DND-41 (cell line): Measurements from ENCODE around the gene MAPKBP1.

Source experiments
- EZH2 ChIP-seq: IDR thresholded peaks from 3 replicates; pipeline ENCODE4 v1.6.1; 2012; ENCODE audit warnings: borderline replicate concordance, low read depth, mild to moderate bottlenecking, moderate library complexity, low read length, inconsistent platforms; ENCODE audit not compliant: severe bottlenecking
- TF ChIP-seq, protein P1 (sequence below): IDR thresholded peaks from 2 replicates; pipeline ENCODE4 v1.5.1; 2012; ENCODE audit warnings: borderline replicate concordance, low read length, moderate library complexity, mild to moderate bottlenecking; ENCODE audit not compliant: poor library complexity, severe bottlenecking; ENCODE audit errors: extremely low read depth

DNA sequence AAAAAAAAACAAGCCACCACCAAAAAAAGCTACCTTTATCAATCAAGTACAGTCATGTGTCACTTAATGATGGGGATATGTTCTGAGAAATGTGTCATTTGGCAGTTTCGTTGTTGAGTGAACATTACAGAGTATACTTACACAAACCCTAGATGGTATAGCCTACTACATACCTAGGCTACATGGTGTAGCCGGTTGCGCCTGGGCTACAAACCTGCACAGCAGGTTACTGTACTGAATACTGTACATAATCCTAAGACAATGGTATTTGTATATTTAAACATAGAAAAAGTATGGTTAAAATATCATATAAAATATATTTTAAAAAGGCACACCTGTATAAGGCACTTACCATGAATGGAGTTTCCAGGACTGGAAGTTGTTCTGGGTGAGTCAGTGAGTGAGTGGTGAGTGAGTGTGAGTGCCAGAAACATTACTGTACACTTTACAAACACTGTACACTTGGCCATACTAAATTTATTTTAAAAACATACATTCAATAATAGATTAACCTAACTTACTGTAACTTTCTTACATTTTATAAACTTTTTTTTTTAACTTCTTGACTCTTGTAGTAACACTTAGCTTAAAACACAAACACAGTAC lies 27.7 kb downstream of the MAPKBP1 start:
- TF ChIP-seq, protein P1, sequence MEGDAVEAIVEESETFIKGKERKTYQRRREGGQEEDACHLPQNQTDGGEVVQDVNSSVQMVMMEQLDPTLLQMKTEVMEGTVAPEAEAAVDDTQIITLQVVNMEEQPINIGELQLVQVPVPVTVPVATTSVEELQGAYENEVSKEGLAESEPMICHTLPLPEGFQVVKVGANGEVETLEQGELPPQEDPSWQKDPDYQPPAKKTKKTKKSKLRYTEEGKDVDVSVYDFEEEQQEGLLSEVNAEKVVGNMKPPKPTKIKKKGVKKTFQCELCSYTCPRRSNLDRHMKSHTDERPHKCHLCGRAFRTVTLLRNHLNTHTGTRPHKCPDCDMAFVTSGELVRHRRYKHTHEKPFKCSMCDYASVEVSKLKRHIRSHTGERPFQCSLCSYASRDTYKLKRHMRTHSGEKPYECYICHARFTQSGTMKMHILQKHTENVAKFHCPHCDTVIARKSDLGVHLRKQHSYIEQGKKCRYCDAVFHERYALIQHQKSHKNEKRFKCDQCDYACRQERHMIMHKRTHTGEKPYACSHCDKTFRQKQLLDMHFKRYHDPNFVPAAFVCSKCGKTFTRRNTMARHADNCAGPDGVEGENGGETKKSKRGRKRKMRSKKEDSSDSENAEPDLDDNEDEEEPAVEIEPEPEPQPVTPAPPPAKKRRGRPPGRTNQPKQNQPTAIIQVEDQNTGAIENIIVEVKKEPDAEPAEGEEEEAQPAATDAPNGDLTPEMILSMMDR: no peak
- no peak for TF ChIP-seq EZH2
